Osteocyte (in vitro differentiated cells): ENCODE results near the gene CAST. TPM values are rescaled to one million over a fixed set of nuclear protein-coding genes. Genes with fewer than 3 reads are reported as not detected.
"Not testable (repeated sequence)": the region's sequence is repeated elsewhere in the genome, so short reads cannot be mapped to it uniquely, and the experiment has no call there.

Source experiments
- DNase-seq: peaks from one replicate; pipeline ENCODE4 v3.0.0; 2021; ENCODE audit warnings: mixed read lengths; ENCODE audit not compliant: unreplicated experiment; ENCODE audit errors: extremely low spot score
- H3K27ac Mint-ChIP-seq: one replicate; pipeline ENCODE4 v1.8.0; 2021; ENCODE audit warnings: mild to moderate bottlenecking, mixed read lengths; ENCODE audit not compliant: unreplicated experiment
- H3K27me3 Mint-ChIP-seq: one replicate; pipeline ENCODE4 v1.8.0; 2021; ENCODE audit warnings: mixed read lengths; ENCODE audit not compliant: unreplicated experiment
- H3K36me3 Mint-ChIP-seq: one replicate; pipeline ENCODE4 v1.8.0; 2021; ENCODE audit warnings: mixed read lengths; ENCODE audit not compliant: unreplicated experiment
- H3K4me1 Mint-ChIP-seq: one replicate; pipeline ENCODE4 v1.8.0; 2021; ENCODE audit warnings: mixed read lengths; ENCODE audit not compliant: unreplicated experiment
- H3K4me3 Mint-ChIP-seq: one replicate; pipeline ENCODE4 v1.8.0; 2021; ENCODE audit warnings: mild to moderate bottlenecking, moderate library complexity, mixed read lengths; ENCODE audit not compliant: unreplicated experiment
- H3K9me3 Mint-ChIP-seq: one replicate; pipeline ENCODE4 v1.8.0; 2021; ENCODE audit warnings: mixed read lengths; ENCODE audit not compliant: unreplicated experiment
- total RNA-seq: library from RNA; stranded (reverse); gene quantifications from 2 replicates; pipeline ENCODE4 v1.2.1, GENCODE V29; 2021
- TF ChIP-seq, protein P1 (sequence below): fragments of 200-600 bp; sonication (generic); IDR thresholded peaks from 2 replicates; pipeline ENCODE4 v1.5.0; 2021; ENCODE audit warnings: antibody characterized with exemption, mild to moderate bottlenecking, moderate library complexity

CAST gene
- total RNA-seq, 1 donor from 2014 or later = 144 TPM

DNA sequence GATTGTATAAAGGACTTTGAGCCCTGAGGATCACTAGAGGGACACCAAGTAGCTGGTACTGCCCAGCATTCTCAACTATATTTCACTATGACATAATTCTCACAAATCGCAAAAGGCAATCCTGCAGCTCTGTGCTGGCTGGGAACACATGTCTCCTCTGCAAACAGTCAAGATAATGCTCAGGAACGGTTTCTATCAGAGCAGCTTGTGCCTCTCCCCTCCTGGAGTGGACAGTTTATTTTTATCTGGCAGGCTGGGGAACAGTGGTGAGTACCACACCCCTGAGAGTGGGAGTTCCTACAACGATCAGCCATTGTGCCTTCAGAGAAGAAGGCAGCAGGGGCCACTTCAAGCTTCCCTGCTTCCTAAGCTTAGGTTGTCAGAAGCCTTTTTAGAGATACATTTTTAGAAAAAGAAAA is 79.7 kb downstream of the CAST start:
- no peaks in the 10 kb centered on the region for H3K4me1 Mint-ChIP-seq
- H3K27ac Mint-ChIP-seq = no peak overlapping the region
- TF ChIP-seq, protein P1, sequence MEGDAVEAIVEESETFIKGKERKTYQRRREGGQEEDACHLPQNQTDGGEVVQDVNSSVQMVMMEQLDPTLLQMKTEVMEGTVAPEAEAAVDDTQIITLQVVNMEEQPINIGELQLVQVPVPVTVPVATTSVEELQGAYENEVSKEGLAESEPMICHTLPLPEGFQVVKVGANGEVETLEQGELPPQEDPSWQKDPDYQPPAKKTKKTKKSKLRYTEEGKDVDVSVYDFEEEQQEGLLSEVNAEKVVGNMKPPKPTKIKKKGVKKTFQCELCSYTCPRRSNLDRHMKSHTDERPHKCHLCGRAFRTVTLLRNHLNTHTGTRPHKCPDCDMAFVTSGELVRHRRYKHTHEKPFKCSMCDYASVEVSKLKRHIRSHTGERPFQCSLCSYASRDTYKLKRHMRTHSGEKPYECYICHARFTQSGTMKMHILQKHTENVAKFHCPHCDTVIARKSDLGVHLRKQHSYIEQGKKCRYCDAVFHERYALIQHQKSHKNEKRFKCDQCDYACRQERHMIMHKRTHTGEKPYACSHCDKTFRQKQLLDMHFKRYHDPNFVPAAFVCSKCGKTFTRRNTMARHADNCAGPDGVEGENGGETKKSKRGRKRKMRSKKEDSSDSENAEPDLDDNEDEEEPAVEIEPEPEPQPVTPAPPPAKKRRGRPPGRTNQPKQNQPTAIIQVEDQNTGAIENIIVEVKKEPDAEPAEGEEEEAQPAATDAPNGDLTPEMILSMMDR = no peak
- no peak overlapping the region for H3K4me3 Mint-ChIP-seq
- no peaks in the 10 kb centered on the region for H3K9me3 Mint-ChIP-seq
- no peak for DNase-seq
- no peaks in the 10 kb centered on the region for H3K27me3 Mint-ChIP-seq
- H3K36me3 Mint-ChIP-seq = peaks cover 54% of the 10 kb centered on the region

DNA sequence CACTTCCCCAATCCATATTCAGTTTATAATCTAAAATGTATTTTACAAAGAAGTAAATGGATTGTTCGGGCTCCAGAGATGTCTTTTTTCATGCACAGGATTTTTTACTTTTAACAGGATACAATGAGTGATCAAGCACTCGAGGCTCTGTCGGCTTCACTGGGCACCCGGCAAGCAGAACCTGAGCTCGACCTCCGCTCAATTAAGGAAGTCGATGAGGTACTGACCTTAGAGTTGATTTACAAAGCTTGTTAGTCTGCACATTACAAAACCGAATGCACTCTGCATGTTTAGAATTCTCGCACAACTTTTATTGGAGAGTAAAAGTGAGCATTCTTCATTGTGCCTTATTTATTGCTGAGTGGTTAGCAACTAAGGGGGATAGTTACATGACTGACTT is 80.4 kb downstream of the CAST start:
- Mint-ChIP-seq H3K4me3 (no peak overlapping the region), H3K9me3 (no peaks in the 10 kb centered on the region), H3K27me3 (no peaks in the 10 kb centered on the region), H3K4me1 (no peaks in the 10 kb centered on the region), H3K27ac (no peak overlapping the region), H3K36me3 (peaks cover 53% of the 10 kb centered on the region)
- TF ChIP-seq, protein P1 = no peak
- DNase-seq = no peak

DNA sequence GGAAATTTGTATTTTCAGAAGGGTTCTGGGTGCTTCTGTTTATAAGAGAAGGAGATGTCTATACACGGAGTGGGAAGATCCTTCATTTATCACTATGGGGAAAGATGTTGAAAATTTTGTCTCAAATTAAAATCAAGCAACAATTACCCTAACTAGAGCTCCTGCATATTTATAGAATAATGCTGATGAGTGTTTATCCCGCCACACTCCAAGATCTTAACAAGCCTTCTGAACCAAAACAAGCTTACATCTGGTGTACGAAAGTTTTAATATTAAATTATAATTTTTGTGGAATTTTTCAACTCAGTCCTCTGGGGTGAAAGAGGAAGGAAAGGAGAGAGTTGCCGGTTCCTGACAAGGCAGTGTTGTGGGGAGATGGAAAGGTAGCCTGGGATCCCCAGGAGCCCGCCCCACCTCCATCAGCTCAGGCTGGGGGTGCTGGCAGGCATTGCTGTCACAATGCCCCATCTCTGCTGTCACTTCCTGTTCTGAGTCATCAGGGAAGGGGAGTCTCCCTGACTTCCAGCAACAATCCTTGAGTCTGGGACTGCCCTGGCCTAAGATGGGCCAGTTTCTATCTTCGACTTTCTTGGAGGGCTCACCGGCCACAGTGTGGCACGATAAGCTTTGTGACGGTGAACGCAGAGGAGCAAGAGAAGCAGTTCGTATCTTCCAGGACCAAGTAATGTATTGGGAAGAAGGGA is 81.0 kb downstream of the CAST start:
- Mint-ChIP-seq H3K9me3 (no peaks in the 10 kb centered on the region), H3K27ac (peak overlapping the region; percentile 44), H3K4me3 (no peak overlapping the region), H3K4me1 (no peaks in the 10 kb centered on the region), H3K27me3 (no peaks in the 10 kb centered on the region), H3K36me3 (peaks cover 55% of the 10 kb centered on the region)
- no peak for DNase-seq
- TF ChIP-seq, protein P1 = no peak

DNA sequence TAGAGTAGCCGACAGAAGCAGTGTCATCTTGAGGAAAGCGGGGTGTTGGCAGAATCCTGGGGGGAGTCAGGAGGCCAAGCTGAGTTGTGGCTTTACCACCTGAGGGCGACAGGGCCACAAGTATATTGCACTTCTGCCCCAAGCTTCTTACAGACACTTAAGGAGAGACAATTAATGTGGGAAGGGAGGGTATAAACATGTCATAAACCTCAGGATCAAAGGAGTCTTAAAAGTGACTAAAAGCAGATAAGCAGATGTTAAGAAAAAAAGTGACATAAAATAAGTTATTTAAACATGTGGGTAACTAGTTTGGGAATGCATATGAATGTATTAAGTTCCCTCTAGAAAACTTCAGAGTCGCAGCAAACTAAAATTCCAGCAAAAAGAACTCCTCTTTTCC is 81.6 kb downstream of the CAST start:
- TF ChIP-seq, protein P1 = no peak
- Mint-ChIP-seq H3K27ac (no peak overlapping the region), H3K4me1 (no peaks in the 10 kb centered on the region), H3K36me3 (peaks cover 60% of the 10 kb centered on the region), H3K4me3 (no peak overlapping the region), H3K9me3 (no peaks in the 10 kb centered on the region), H3K27me3 (no peaks in the 10 kb centered on the region)
- no peak for DNase-seq

DNA sequence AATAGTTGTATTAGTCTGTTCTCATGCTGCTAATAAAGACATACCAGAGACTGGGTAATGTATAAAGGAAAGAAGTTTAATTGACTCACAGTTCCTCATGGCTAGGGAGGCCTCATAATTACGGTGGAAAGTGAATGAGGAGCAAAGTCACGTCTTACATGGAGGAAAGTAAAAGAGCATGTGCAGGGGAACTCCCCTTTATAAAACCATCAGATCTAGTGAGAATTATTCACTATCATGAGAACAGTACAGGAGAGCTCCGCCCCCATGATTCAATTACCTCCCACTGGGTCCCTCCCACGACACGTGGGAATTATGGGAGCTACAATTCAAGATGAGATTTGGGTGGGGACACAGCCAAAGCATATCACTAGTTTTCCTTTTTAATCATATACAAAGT is 82.0 kb downstream of the CAST start:
- DNase-seq, H3K9me3 Mint-ChIP-seq, H3K27ac Mint-ChIP-seq, H3K27me3 Mint-ChIP-seq, H3K4me1 Mint-ChIP-seq, H3K4me3 Mint-ChIP-seq: not testable (repeated sequence)
- H3K36me3 Mint-ChIP-seq = peaks cover 65% of the 10 kb centered on the region

DNA sequence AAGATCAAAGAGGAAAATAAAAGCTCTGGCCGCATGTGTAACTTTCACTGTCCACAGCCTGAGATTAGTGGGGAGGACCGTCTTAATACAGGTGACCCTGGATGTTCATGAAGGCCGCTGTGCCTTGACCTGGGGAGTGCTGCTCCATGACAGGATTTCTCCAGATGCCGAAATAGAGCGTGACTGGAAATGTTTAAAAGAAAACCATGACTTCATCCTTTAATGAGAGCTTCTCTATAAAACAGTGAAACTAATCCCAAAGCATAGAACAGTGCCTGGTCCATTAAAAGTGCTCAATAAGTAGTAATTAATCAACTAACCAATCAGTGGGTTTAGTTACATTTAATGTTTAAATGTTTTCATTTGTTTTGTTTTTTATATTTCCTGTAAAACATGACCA is 82.8 kb downstream of the CAST start:
- no peaks in the 10 kb centered on the region for H3K27me3 Mint-ChIP-seq
- DNase-seq = no peak
- H3K9me3 Mint-ChIP-seq = no peaks in the 10 kb centered on the region
- peaks cover 62% of the 10 kb centered on the region for H3K36me3 Mint-ChIP-seq
- H3K4me3 Mint-ChIP-seq = no peak overlapping the region
- no peak overlapping the region for H3K27ac Mint-ChIP-seq
- TF ChIP-seq, protein P1 = no peak
- no peaks in the 10 kb centered on the region for H3K4me1 Mint-ChIP-seq
